Measurements from ENCODE around the gene GATA2.

GRCh38 chr3:128505771-128506170, 12.8 kb upstream of the GATA2 start:
- TF ChIP-seq ZNF841 (CRISPR knock-in tag; IDR thresholded peaks at IDR 0.05; ENCODE audit: borderline replicate concordance) (no peak), ZNF740 (CRISPR knock-in tag; IDR thresholded peaks at IDR 0.05) (no peak), ZNF512 (CRISPR knock-in tag; IDR thresholded peaks at IDR 0.05) (no peak), EZH2 (conservative IDR thresholded peaks at IDR 0.05; ENCODE audit: low read depth, low read length) (no peak), ZNF274 (CRISPR knock-in tag; IDR thresholded peaks at IDR 0.05) (no peak), BRD4 (CRISPR knock-in tag; IDR thresholded peaks at IDR 0.05) (no peak), SRF (IDR thresholded peaks at IDR 0.05; ENCODE audit: low read depth, low read length) (no peak), YY1 (IDR thresholded peaks at IDR 0.05; ENCODE audit: insufficient read depth, insufficient replicate concordance, low read depth, low read length) (no peak), CTCF (CRISPR knock-in tag; IDR thresholded peaks at IDR 0.05) (no peak), SUZ12 (IDR thresholded peaks at IDR 0.05; ENCODE audit: low read depth, low read length) (no peak), ZNF121 (CRISPR knock-in tag; IDR thresholded peaks at IDR 0.05) (no peak), POLR2A (IDR thresholded peaks at IDR 0.05; ENCODE audit: insufficient read depth in 1 of 2, low read depth in 2 of 2, low read length in 2 of 2) (no peak)
